HG02759 (cell line): ENCODE data around the gene PROM2.
"Not testable (repeated sequence)": the region's sequence is repeated elsewhere in the genome, so short reads cannot be mapped to it uniquely, and the experiment has no call there.

ENCODE experiments used
- ATAC-seq: cut with Tn5 transposase; IDR thresholded peaks from one replicate; pipeline ENCODE4 v1.9.1; 2021; ENCODE audit warnings: mild to moderate bottlenecking, moderate library complexity; ENCODE audit not compliant: unreplicated experiment

Gene PROM2

GRCh38 chr2:95274291-95275150, at the start of gene PROM2:
TSS of gene PROM2 (plus strand) at chr2:95274449. CDS start at chr2:95274586, 137 bp downstream.
- ATAC-seq: no peak

DNA sequence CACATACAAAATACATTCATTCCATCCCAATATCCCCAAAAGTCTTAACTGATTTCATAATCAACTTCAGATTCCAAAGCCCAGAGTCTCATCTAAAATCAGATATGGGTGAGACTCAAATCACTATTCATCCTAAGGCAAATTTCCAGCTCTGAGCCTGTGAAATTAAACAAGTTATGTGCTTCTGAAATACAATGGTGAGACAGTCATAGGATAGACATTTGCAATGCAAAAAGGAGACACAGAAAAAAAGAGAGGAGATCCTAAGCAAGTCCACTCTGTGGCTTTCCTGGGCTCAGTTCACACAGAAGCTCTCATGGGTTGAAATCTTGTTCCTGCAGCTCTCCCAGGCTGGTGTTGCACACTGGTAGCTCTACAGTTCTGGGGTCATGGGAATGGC, 48.6 kb upstream of the PROM2 start:
- no peak for ATAC-seq

GRCh38 chr2:95231723-95232122, 42.5 kb upstream of the PROM2 start:
- no peak for ATAC-seq

GRCh38 chr2:95232232-95232631, 42.0 kb upstream of the PROM2 start:
- no peak for ATAC-seq

GRCh38 chr2:95234286-95234785, 39.9 kb upstream of the PROM2 start:
- ATAC-seq: no peak

DNA sequence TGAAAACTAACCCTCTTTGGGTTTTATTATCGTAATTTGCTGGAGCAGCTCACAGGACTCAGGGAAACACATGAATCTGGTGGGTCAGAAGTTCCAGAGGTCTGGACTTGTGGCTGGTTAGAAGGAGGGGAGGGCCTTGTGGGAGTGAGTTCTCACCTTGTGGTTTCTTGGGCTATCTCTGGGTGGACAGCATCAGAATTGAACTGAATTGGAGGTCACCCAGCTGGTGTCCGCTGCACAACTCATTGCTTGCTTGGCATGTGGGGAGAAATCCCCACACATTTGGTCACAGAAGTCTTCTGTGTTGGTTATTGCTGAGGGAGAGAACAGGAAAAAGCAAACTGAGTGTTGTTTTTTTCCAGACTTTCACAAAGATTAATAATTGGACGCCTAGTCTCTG, 39.4 kb upstream of the PROM2 start:
- ATAC-seq: no peak

- no peak for ATAC-seq
Measured at GRCh38 chr2:95238131-95238530, 36.1 kb upstream of the PROM2 start.

GRCh38 chr2:95240091-95240490, 34.2 kb upstream of the PROM2 start:
- ATAC-seq: no peak

GRCh38 chr2:95240556-95240955, 33.7 kb upstream of the PROM2 start:
- ATAC-seq: no peak

DNA sequence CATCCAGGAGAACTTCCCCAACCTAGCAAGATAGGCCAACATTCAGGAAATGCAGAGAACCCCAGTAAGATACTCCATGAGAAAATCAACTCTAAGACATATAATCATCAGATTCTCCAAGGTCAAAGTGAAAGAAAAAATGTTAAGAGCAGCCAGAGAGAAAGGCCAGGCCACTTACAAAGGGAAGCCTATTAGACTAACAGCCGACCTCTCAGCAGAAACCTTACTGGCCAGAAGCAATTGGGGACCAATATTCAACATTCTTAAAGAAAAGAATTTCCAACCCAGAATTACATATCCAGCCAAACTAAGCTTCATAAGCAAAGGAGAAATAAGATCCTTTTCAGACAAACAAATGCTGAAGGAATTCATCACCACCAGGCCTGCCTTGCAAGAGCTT, 32.2 kb upstream of the PROM2 start:
- not testable (repeated sequence) for ATAC-seq

DNA sequence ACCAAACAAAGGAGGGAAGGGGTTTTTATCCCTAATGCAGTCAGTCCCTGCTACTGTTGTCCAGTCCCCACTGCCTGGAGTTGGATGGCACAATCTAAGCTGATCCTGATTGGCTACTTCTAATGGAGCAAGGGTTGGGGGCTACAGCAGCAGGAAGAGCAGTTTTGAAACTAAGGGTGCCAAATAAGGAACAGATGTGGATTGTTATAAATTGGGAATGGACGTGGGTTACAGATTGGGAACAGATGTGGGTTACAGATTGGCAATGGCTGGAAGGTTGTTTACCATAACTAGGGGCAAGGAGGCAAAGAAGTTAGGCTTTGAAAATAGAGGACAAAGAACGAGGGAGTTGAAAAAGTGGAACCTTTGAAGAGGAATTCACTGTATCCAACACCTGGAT, 16.0 kb upstream of the PROM2 start:
- no peak for ATAC-seq

GRCh38 chr2:95260028-95261023, 13.9 kb upstream of the PROM2 start:
- ATAC-seq: no peak

- ATAC-seq: no peak
Measured at GRCh38 chr2:95261602-95262001, 12.6 kb upstream of the PROM2 start.

DNA sequence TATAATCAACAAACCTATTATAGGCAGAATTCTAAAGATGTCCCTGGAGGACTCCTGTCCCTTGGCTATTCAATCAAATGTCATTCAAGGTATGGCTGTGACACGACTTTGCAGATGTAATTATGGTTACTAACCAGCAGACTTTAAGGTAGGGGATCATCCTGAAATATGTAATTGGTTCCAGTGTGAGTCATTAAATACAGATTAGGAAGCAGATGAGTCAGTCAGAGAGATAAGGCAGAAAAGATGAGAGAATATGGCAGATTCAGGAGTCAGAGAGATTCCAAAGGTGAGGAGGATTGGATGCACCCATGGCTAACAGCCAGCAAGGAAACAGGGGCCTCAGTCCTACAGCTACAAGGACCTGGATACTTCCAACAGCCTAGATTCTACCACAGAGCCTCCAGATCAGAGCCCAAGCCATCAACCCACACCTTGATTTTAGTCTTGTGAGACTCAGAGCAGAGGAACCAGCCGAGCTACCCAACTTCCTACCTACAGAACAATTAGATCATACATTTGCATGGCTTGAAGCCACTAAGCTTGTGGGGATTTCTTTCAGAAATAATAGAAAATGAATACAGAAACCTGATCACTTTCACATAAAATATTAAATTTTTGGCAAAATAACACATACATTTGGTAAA, 11.2 kb upstream of the PROM2 start:
- no peak for ATAC-seq

DNA sequence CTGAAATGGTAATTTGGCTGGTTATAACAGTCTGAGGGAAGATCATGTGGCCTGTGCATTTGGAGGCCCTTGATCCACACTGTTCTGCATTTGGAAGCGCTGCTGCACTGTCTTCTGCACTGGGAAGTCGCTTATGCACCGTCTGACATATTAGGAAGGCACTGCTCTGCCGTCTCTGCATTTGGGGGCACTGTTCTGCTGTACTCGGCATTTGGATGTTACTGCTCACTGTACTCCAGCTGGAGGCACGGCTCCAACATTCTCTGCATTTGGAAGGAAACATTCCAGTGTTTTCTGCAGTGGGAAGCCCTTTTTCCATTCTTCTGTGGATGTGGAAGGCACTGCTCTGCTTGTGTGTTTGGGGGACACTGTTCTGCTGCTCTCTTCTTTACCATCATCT, 9.6 kb upstream of the PROM2 start:
- ATAC-seq: no peak

DNA sequence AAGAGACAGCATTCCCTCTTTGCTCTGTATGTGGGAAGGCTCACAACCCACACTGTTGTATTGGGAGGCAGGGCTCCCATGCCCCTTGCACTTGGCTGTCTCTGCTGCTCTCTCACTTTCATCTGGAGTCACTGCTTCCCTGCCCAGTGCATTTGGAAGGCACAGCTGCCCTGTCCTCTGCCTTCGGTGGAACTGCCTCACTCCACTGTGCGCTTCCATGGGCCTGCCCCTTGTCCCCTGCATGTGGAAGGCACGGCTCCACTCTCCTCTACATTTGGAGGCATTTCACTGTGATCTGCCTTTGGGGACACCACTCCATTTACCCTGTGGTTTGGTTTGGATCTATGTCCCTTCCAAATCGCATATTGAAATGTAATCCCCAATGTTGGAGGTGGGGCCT, 9.1 kb upstream of the PROM2 start:
- no peak for ATAC-seq

- ATAC-seq: no peak
Measured at GRCh38 chr2:95266781-95267430, 7.3 kb upstream of the PROM2 start.

- no peak for ATAC-seq
Measured at GRCh38 chr2:95267458-95268210, 6.6 kb upstream of the PROM2 start.

DNA sequence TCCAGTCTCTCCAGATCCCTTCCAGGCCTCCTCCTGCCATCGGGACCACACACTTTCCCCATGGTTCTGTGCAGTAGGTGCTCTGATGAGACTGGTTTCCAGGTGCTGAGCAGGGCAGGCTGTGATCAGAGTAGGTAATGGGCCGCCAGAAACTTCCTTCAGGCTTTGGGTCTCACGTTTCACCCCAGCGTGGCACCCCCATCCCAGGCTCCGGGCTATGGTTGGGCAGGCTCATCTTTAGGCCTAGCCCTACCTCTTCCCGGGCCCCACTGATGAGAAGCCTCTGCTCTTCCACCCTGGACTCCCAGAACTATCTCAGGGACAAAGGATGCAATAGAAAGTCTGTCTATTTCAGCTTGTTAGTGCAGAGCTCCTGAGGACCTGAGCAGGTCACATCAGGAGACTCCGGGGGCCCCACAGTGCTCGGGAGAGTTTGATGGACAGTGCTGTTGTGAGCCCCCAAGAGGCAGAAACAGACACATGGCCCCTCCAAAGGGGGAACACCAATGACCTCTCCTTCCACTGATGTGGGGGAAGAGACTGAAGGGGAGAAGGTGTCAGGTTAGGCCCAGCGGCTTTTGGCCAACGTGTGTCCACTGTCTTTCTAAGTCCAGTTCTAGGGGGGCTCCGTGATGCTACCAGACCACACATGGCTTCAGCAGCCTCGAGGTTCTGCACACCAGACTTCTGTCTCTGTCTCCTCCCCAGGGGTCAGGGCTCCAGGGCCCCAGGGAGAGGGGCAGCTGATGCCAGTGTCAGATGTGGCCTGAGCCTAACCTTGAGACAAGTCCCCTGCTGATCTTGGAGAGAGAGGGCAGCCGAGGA, 5.8 kb upstream of the PROM2 start:
- no peak for ATAC-seq
